Cardiac atrium fibroblast (primary cell): ENCODE data around the gene VWA5B2. TPM values are rescaled to one million over a fixed set of nuclear protein-coding genes. Genes with fewer than 3 reads are reported as not detected.

ENCODE experiments used
- total RNA-seq: library from RNA; depleted of rRNA; stranded (reverse); fragments of >200 nt; gene quantifications from 2 replicates; pipeline ENCODE4 v1.2.3, GENCODE V29; 2015

Gene VWA5B2
- not detected in 2 replicates for total RNA-seq

DNA sequence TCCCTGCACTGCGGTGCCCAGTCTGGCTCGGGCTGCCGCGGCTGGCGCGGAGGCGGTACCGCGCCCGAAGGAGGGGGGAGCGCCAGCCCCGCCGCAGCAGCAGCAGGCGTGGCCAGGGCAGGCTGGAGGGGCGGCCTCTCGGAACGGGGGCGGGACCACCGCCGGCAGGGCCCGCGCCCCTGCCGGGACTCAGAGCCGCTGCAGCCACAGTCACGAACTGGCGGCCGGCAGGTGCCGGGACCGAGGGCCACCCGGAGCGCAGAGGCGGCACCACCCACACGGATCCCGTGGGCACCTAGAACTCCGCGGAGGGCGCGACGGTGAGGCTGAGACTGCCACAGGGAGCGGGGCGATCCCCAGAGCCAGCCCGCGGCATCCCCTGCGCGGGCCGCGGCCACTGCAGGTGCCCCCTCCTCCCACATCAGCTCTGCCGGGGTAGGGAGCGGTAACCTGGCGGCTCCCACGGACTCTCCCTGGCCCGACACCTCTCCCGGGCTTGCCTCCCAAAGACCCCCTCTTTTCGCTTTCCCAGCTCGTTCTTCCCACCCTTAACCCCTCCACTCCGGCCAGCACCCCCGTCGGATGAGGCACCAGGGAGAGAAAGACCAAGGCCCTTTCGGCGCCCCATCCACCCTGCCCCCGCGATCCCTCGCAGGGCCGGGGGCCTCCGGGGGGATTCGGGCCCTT is at the start of gene VWA5B2:
Gene VWA5B2, plus strand, starts transcription at position 192 of the 687 bp plus-strand sequence. CDS start 944 bp downstream, outside the sequence.

GRCh38 chr3:184186184-184186901 is 43.0 kb upstream of the VWA5B2 start, which contains the start of gene ABCF3:
Gene ABCF3 (plus strand): TSS chr3:184186199. CDS start chr3:184186208, 9 bp downstream.

DNA sequence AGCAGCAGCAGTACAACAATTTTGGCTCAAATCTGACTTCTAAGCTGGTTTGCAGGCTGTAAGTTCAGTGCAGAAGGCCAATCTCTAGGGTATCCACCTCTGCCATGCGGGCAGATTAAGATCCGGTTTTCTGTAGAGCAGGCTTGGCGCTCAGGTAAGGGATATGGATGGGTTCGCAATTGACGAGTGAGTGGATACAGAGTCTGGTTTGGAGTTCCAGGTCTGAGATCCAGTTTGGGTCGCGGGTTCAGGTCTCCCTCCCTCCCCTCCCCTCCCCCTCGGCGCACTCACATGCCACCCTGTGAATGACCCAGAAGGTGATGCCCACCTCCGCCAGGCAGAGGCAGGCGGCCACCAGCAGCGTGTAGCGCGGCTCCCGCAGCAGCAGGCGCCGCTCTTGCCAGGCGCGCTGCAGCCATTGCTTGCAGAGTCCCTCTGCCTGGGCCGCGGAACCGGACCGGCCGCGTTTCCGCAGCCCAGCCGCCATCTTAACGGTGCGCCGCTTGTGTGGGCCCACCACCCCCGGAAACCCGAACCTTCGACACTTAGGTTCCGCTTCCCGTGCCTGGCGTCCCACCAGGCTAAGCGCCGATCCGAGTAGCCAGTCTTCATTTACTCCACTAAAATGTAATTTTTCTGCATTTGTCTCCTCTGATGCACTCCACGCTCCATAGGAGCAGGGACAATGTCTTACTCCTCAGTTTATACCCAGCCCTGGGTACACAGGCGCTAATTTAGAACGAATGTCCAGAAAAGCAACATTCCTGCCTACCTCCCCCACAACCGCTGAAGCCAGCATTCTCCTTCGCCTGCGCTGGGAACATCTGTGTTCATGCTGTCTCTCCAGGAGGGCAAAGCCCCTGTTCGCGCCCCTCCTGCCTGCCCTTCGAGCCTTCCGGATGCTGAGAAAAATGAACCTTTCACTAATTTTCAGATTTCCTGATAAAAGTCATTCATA is 19.3 kb downstream of the VWA5B2 start, which contains the start of gene ALG3:
Gene ALG3, minus strand, starts transcription at position 509 of the 958 bp plus-strand sequence. Its CDS starts 22 bp downstream, at position 487.

GRCh38 chr3:184249412-184250166 is 20.2 kb downstream of the VWA5B2 start, which contains the start of gene EEF1AKMT4:
Gene EEF1AKMT4 (plus strand): TSS chr3:184249672. CDS start chr3:184249695, 23 bp downstream.

DNA sequence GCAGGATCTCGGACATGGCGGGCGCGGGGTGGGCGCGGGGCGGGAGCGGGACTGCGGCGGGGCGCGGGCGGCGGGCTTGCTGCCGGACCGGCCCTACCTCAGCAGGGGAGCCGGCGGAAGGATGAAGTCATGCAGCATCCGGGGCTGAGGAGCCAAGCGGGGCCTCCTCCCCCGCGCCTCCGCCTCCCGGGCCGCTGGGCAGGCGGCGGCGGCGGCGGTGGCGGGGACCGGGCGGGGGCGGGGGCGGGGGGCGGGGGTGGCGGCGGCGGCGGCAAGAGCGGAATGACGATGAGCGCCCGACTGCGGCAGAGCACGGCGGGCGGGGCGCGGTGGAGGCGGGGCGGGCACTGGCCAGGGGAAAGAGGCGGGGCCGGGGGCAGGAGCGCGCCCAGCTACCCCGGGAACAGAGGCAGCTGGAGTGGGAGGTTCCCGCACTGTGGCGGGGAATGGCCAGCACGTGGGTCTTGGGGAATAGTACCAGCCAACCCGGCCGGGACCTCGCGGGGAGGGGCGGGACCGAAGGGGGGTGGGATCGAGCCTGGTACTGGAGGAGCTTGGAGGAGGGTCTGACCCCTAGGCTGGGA is 32.0 kb downstream of the VWA5B2 start, which contains the start of gene CAMK2N2:
Gene CAMK2N2, minus strand, starts transcription at position 284 of the 584 bp plus-strand sequence. Its CDS starts 268 bp downstream, at position 16.

DNA sequence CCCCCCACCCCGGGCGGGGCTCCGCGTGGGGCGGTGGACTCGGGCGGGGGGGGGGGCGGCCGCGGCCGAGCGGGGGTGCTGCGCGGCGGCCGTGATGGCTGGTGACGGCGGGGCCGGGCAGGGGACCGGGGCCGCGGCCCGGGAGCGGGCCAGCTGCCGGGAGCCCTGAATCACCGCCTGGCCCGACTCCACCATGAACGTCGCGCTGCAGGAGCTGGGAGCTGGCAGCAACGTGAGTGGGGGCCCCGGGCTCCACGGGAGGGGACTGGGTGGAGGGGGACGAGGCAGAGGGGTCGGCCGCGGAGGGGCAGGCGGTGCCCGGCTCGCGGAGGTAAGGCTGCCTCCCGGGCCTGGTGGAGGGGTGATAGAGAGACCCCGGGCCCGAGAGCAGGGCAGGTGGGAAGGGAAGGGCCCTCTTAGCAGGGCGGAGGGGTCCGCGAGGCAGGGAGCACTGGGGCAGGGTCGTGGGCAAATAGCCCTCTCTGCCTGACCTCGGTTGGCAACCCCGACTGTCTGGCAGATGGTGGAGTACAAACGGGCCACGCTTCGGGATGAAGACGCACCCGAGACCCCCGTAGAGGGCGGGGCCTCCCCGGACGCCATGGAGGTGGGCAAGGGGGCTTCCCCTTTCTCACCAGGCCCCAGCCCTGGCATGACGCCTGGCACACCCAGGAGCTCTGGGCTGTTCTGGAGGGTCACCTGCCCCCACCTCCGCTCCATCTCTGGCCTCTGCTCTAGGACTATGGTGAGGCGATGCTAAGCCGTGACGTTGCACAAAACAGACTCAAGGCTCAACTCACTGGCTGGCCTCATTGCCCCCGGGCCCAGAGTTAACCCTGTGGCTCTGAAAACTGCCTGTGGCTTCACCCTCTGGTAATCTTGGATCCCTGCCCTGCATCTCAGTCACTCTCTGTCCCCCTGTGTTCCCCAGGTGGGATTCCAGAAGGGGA is 46.9 kb downstream of the VWA5B2 start, which contains the start of gene ECE2:
Gene ECE2, plus strand, starts transcription at position 62 of the 950 bp plus-strand sequence. Its CDS starts 132 bp downstream, at position 194.

Other genes with a start within 250 kb of the VWA5B2 start
- gene ABCC5, start 211.7 kb upstream of the VWA5B2 start, total RNA-seq: 9.4 and 12.1 TPM in 2 replicates
- gene HTR3D, start 197.8 kb upstream of the VWA5B2 start, total RNA-seq: not detected in 2 replicates
- not detected in 2 replicates for gene HTR3C, start 176.5 kb upstream of the VWA5B2 start, total RNA-seq
- not detected in 2 replicates for gene HTR3E, start 132.5 kb upstream of the VWA5B2 start, total RNA-seq
- 18.6 and 22.2 TPM in 2 replicates for gene EIF2B5, start 94.2 kb upstream of the VWA5B2 start, total RNA-seq
- gene DVL3, start 74.2 kb upstream of the VWA5B2 start, total RNA-seq: 30.7 and 34.8 TPM in 2 replicates
- gene AP2M1, start 54.7 kb upstream of the VWA5B2 start, total RNA-seq: 371 and 429 TPM in 2 replicates
- gene ABCF3, start 43.4 kb upstream of the VWA5B2 start, total RNA-seq: 51.1 and 56.2 TPM in 2 replicates
- gene ALG3, start 19.4 kb downstream of the VWA5B2 start, total RNA-seq: 46.8 and 89.0 TPM in 2 replicates
- 3.6 and 5.2 TPM in 2 replicates for gene EEF1AKMT4, start 20.1 kb downstream of the VWA5B2 start, total RNA-seq
- 0.65 TPM in 1 of 2 replicates, not detected in the other for gene CAMK2N2, start 32.0 kb downstream of the VWA5B2 start, total RNA-seq
- not detected in 2 replicates for gene ECE2, start 46.4 kb downstream of the VWA5B2 start, total RNA-seq
- gene PSMD2, start 69.7 kb downstream of the VWA5B2 start, total RNA-seq: 240 and 344 TPM in 2 replicates
- 296 and 333 TPM in 2 replicates for gene EIF4G1, start 85.0 kb downstream of the VWA5B2 start, total RNA-seq
- 15.9 and 24.2 TPM in 2 replicates for gene FAM131A, start 108.0 kb downstream of the VWA5B2 start, total RNA-seq
- 3.1 and 4.5 TPM in 2 replicates for gene CLCN2, start 132.0 kb downstream of the VWA5B2 start, total RNA-seq
- gene POLR2H, start 132.1 kb downstream of the VWA5B2 start, total RNA-seq: 75.7 and 85.4 TPM in 2 replicates
- not detected in 2 replicates for gene THPO, start 148.6 kb downstream of the VWA5B2 start, total RNA-seq
- 0.18 and 0.32 TPM in 2 replicates for gene CHRD, start 150.5 kb downstream of the VWA5B2 start, total RNA-seq